Osteoblast (primary cell): ENCODE results near the gene PXDN. TPM values are rescaled to one million over a fixed set of nuclear protein-coding genes. Genes with fewer than 3 reads are reported as not detected.
A peak's percentile ranks its signal among the peaks of the same experiment; 100 is the strongest.

Experiments used
- DNase-seq: peaks from one replicate; pipeline ENCODE4 v3.0.0; 2011; ENCODE audit warnings: low spot score, mixed read lengths; ENCODE audit not compliant: insufficient read length; ENCODE audit errors: missing footprints
- H2AFZ ChIP-seq: 2 replicates; pipeline ENCODE4 v1.6.0; 2011; ENCODE audit warnings: mild to moderate bottlenecking, low read length
- H3K27ac ChIP-seq: 2 replicates; pipeline ENCODE4 v1.5.1; 2011; ENCODE audit warnings: mild to moderate bottlenecking, low read depth, low read length, moderate library complexity
- H3K27me3 ChIP-seq: 2 replicates; pipeline ENCODE4 v1.6.0; 2012; ENCODE audit warnings: mild to moderate bottlenecking, control low read depth, inconsistent platforms, low read length, moderate library complexity; ENCODE audit not compliant: insufficient read depth
- H3K36me3 ChIP-seq: 2 replicates; pipeline ENCODE4 v1.5.1; 2011; ENCODE audit warnings: mild to moderate bottlenecking, low read length, control low read depth, moderate library complexity; ENCODE audit not compliant: insufficient read depth
- H3K4me1 ChIP-seq: 2 replicates; pipeline ENCODE4 v1.5.1; 2011; ENCODE audit warnings: mild to moderate bottlenecking, low read length, control low read depth, moderate library complexity; ENCODE audit not compliant: insufficient read depth
- H3K4me2 ChIP-seq: 2 replicates; pipeline ENCODE4 v1.6.0; 2011; ENCODE audit warnings: mild to moderate bottlenecking, low read length; ENCODE audit not compliant: insufficient read depth
- H3K4me3 ChIP-seq: fragments of 200-600 bp; sonication (generic); 3 replicates; pipeline ENCODE4 v1.5.1; 2012; ENCODE audit warnings: mild to moderate bottlenecking, low read length, inconsistent platforms; ENCODE audit not compliant: insufficient read depth
- H3K79me2 ChIP-seq: 2 replicates; pipeline ENCODE4 v1.6.0; 2012; ENCODE audit warnings: mild to moderate bottlenecking, low read length, control low read depth, inconsistent platforms; ENCODE audit not compliant: insufficient read depth
- H3K9me3 ChIP-seq: 2 replicates; pipeline ENCODE4 v1.5.1; 2011; ENCODE audit warnings: low read depth, low read length, control low read depth
- H4K20me1 ChIP-seq: 2 replicates; pipeline ENCODE4 v1.6.0; 2012; ENCODE audit warnings: mild to moderate bottlenecking, low read length, control low read depth; ENCODE audit not compliant: insufficient read depth
- total RNA-seq: library from RNA; depleted of rRNA; stranded (reverse); fragments of >200 nt; gene quantifications from 2 replicates; pipeline ENCODE4 v1.2.3, GENCODE V29; 2012
- TF ChIP-seq, protein P1 (sequence below): IDR thresholded peaks from 2 replicates; pipeline ENCODE4 v1.5.1; 2011; ENCODE audit warnings: mild to moderate bottlenecking, low read depth, low read length, moderate library complexity; ENCODE audit errors: extremely low read depth

PXDN gene
- total RNA-seq, 1 donor: 307 TPM

DNA sequence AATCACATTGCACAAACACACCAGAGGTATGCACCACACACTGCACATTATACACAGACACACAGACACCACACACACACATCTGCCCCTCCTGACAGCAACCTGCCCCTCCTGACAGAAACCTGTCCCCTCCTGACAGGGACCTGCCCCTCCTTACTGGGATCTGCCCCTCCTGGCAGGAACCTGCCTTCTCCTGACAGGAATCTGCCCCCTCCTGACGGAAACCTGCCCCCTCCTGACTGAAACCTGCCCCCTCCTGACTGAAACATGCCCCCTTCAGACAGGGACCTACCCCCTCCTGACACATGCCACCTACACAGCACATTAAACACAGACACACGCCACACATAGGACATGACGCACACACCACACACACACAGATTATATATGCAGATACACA is 88.9 kb downstream of the PXDN start:
- Histone ChIP-seq H3K36me3 (peaks cover 29% of the 10 kb centered on the region), H3K27ac (peak overlapping the region; percentile 97)

DNA sequence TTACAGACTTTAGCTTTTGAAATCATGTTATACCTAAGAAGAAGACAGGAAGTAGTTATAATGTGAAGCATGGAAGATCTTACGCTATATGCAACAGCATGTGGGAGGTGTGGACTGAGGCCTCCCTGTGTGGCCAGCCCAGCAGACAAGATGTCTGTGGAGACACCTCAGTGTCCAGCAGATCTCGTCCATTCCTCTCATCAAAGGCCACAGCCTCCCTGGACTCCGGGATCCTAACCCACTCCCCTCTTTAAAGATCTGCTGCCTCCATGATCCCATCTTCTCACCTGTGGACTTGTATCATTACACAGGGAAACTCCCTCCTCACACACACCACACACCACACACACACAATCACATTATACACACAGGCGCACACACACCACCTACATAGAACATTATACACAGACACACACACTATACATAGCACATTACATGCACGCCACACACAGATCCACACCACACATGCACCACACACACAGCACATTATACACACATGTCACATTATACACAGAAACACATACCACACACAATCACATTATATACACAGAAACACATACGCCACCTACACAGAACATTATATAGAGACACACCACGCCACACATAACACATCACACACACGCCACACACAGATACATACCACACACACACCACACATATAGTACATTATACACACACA is 89.5 kb downstream of the PXDN start:
- H3K27ac ChIP-seq: peak overlapping the region; percentile 97
- peaks cover 29% of the 10 kb centered on the region for H3K36me3 ChIP-seq
- no peak overlapping the region for H3K4me3 ChIP-seq
- no peaks in the 10 kb centered on the region for H3K27me3 ChIP-seq
- peaks cover 4% of the 10 kb centered on the region for H3K79me2 ChIP-seq
- TF ChIP-seq, protein P1, sequence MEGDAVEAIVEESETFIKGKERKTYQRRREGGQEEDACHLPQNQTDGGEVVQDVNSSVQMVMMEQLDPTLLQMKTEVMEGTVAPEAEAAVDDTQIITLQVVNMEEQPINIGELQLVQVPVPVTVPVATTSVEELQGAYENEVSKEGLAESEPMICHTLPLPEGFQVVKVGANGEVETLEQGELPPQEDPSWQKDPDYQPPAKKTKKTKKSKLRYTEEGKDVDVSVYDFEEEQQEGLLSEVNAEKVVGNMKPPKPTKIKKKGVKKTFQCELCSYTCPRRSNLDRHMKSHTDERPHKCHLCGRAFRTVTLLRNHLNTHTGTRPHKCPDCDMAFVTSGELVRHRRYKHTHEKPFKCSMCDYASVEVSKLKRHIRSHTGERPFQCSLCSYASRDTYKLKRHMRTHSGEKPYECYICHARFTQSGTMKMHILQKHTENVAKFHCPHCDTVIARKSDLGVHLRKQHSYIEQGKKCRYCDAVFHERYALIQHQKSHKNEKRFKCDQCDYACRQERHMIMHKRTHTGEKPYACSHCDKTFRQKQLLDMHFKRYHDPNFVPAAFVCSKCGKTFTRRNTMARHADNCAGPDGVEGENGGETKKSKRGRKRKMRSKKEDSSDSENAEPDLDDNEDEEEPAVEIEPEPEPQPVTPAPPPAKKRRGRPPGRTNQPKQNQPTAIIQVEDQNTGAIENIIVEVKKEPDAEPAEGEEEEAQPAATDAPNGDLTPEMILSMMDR: no peak
- H3K4me2 ChIP-seq: peak overlapping the region; percentile 62
- DNase-seq: peak; percentile 73
- H3K9me3 ChIP-seq: no peaks in the 10 kb centered on the region
- H3K4me1 ChIP-seq: peaks cover 45% of the 10 kb centered on the region
- H2AFZ ChIP-seq: no peak overlapping the region
- H4K20me1 ChIP-seq: no peaks in the 10 kb centered on the region

More for the DNA sequence above, 88.9 kb downstream of the PXDN start:
- TF ChIP-seq, protein P1: no peak
- Histone ChIP-seq H3K4me1 (peaks cover 45% of the 10 kb centered on the region), H3K27me3 (no peaks in the 10 kb centered on the region), H4K20me1 (no peaks in the 10 kb centered on the region), H2AFZ (no peak overlapping the region), H3K79me2 (peaks cover 4% of the 10 kb centered on the region), H3K4me3 (no peak overlapping the region), H3K4me2 (no peak overlapping the region), H3K9me3 (no peaks in the 10 kb centered on the region)
- no peak for DNase-seq

DNA sequence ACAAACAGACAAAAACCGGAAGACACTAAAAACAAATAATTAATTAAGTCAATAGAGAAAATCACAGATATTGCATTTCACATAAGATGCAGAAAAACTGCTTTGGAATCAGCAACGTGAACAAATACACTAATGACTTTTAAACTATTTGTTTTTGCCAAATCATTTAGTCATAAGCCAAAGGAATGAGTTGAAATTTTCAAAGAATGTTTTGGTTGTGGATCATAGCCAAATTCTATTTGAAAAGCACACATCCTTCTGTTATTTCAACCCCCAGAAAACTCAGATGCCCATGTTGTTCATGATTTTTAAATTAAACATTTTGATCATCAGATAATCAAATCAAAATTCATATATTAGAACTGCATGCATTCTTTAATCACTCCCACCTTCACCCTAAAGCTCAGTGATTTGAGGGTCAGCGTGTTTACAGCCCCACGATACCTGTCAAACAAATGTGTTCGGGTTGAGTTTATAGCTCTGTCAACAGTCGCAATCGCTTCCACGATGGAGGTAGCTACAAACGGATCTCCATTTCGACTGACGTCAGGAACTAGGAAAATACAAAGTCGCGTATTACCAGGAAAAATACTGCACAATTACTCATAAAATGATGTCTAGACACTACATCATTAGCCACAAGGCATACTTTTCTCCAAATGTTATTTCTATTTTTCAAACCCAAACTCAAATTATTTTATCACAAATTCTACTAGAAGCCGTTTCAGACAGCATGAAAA is 90.2 kb downstream of the PXDN start:
- H3K4me3 ChIP-seq: peak overlapping the region; percentile 21
- H3K4me2 ChIP-seq: peak overlapping the region; percentile 62
- no peak overlapping the region for H2AFZ ChIP-seq
- peaks cover 4% of the 10 kb centered on the region for H3K79me2 ChIP-seq
- no peaks in the 10 kb centered on the region for H3K27me3 ChIP-seq
- H3K9me3 ChIP-seq: no peaks in the 10 kb centered on the region
- peaks cover 45% of the 10 kb centered on the region for H3K4me1 ChIP-seq
- TF ChIP-seq, protein P1: no peak
- DNase-seq: peak; percentile 90
- H3K27ac ChIP-seq: peak overlapping the region; percentile 97
- peaks cover 27% of the 10 kb centered on the region for H3K36me3 ChIP-seq
- H4K20me1 ChIP-seq: no peaks in the 10 kb centered on the region
